ENCODE results near the gene BMPR1B. TPM values are rescaled to one million over a fixed set of nuclear protein-coding genes. Genes with fewer than 3 reads are reported as not detected.

Gene BMPR1B
- total RNA-seq, 1 experiment from 2014 or later, result 0.42 TPM

DNA sequence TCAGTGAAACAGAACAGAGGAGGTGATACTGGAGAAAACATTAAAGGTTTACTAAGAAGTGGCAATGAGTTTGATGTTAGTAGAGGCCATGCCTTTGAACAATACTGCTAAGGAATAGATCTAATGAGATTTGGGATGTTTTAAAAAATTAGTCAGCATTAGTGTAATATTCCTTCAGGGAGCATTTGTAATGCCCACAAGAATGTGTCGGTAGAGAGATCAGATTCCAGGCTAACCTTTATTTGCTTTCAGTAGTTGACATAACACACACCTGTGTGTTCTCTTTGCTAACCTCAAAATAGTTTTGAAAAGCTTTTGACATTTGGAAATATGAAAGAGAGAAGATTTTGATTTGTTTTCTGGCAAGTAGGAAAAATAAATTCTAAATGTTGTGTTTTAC is 328.8 kb downstream of the BMPR1B start:
- Histone ChIP-seq H3K27me3 (ENCODE audit: control insufficient read depth, insufficient read depth, low read length) (no peaks in the 10 kb centered on the region), H3K4me3 (ENCODE audit: insufficient read depth, low read depth, low read length) (no peak overlapping the region), H3K36me3 (replicated peaks; ENCODE audit: control insufficient read depth, insufficient read depth, low read length) (no peaks in the 10 kb centered on the region)
- no peak for DNase-seq

DNA sequence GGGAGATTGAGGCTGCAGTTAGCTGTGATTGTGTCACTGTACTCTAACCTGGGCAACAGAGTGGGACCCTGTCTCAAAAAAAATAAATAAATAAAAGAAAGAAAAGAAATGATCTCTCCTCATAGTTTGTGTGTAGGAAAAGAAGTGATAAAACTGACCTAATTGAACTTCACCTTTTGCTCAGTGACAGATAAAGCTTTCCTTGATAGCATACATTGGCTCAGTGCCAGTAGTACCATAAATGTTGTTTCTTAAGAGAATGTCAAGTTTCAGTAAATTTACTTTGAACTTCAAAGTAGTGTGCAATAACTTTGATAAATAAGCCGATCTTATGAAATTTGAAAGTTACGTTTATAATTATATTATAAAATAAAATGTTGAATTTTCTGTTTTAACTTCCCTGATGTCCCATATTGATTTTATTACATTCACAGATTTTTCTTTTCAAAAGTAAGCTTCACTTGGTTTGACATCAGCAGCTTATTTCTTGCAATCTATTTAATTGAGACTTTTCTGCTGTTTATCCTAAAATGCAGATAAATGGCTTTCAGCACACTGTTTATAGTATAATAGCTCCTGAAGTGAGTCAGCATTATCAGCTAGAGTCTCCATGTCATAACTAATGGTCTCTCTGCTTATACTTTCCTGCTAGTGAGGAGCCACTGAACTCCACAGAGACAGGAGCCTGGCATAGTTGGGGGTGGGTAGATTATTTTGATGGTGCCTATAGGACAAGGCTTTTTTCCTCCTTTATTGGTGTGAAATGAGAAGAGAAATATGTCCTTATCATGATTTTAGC is 330.1 kb downstream of the BMPR1B start:
- no peak overlapping the region for H3K4me3 ChIP-seq (ENCODE audit: insufficient read depth, low read depth, low read length)
- no peak for DNase-seq
- H3K36me3 ChIP-seq (replicated peaks; ENCODE audit: control insufficient read depth, insufficient read depth, low read length), result no peaks in the 10 kb centered on the region
- H3K27me3 ChIP-seq (ENCODE audit: control insufficient read depth, insufficient read depth, low read length), result no peaks in the 10 kb centered on the region

DNA sequence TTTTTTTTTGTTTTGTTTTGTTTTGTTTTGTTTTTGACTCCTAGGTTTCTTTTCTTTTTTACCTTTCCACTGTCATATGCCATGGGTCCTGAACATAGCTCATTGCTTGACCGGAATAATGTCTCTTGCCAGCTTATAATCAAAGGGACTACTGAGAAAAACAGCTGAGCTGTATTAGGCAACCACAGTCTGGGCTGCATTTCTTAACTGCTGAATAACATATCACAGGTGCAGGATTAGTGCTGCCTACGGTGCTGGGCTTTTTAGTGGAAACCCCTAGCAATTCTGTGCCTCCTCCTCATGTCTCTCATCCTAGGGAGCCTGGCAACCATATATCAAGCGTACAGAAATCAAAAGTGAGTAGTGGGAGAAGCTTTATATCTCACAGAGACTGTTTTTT is 333.5 kb downstream of the BMPR1B start:
- Histone ChIP-seq H3K4me3 (ENCODE audit: insufficient read depth, low read depth, low read length) (no peak overlapping the region), H3K27me3 (ENCODE audit: control insufficient read depth, insufficient read depth, low read length) (no peaks in the 10 kb centered on the region), H3K36me3 (replicated peaks; ENCODE audit: control insufficient read depth, insufficient read depth, low read length) (no peaks in the 10 kb centered on the region)
- DNase-seq, result no peak

DNA sequence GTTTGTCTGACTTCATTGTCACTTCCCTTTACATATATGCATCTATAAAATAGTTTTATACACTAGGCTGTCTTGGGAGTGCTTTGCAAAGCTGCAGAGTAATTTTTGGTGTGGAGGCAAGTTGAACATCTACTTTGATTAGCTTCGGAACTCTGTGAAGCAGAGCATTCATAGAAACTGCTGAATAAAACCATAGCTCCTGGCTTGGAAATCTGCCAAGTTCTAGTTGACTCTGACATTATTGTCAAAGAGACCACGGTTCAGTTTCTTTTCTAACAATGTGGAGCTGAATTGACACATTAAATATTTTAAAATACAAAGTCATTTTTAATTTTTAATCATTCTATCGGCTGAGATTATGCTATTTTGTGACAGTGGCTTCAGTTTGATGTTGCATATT is 335.0 kb downstream of the BMPR1B start:
- no peak overlapping the region for H3K4me3 ChIP-seq (ENCODE audit: insufficient read depth, low read depth, low read length)
- H3K27me3 ChIP-seq (ENCODE audit: control insufficient read depth, insufficient read depth, low read length), result no peaks in the 10 kb centered on the region
- H3K36me3 ChIP-seq (replicated peaks; ENCODE audit: control insufficient read depth, insufficient read depth, low read length), result no peaks in the 10 kb centered on the region
- no peak for DNase-seq

DNA sequence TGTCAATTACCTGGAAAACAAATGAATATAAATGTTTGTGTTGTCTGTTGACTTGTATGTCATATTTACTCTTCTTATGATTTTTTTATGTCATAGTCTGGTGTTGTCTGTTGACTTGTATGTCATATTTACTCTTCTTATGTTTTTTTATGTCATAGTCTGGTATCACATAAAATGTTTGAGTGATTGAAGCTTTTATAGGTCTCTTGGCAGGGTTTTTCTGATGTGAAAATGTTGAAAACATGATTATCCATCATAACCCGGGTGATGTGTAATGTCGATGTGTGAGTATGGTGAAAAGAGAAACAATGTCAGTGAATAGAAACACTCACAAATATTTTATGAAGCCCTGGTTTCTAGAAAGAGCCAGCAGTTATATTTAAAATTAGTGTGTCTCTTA is 335.7 kb downstream of the BMPR1B start:
- H3K4me3 ChIP-seq (ENCODE audit: insufficient read depth, low read depth, low read length), result no peak overlapping the region
- H3K27me3 ChIP-seq (ENCODE audit: control insufficient read depth, insufficient read depth, low read length), result no peaks in the 10 kb centered on the region
- H3K36me3 ChIP-seq (replicated peaks; ENCODE audit: control insufficient read depth, insufficient read depth, low read length), result no peaks in the 10 kb centered on the region

DNA sequence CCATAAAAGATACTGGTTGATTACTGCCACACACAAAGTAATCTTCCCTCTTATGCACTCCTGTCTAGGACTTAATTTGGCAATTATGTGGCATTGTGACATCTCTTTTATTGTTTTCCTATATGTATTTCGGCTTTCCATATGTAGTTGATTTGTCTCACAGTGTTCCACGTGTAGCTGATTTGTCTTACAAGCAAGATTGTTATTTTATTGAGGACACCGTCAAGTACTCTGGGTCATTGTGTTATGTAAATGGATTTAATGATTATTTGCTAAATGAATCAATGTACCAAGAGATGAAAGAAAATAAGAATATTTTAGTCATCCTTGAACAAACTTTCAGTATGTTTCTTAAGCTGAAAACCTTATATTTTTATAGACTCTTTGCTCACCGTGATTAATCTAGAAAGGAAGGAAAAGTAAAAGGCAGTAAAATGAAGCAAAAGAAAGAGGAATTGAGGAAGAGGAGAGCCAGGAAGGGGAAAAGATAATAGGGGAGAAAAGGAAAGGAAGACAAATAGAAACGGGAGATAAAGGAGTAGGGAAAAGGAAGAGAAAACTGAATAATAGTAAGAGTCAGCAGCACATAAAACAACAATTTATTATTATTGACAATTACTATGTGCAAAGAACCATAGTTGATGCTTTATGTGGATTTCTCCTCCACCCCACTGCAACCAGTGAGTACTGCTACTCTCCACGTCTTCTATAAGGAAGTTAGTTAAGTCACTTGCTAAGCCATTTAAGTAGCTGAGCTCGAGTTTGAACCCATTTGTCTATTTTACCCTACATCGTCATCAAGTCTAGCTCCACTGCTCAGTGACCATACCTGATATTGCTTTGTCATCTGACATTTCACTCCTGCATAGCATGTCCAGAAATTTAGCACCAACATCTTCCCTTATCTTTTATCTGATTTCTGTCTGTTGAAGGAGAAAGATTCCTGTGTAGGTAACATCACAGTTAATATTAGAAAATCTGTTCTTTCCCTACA is 336.5 kb downstream of the BMPR1B start:
- H3K36me3 ChIP-seq (replicated peaks; ENCODE audit: control insufficient read depth, insufficient read depth, low read length), result no peaks in the 10 kb centered on the region
- H3K27me3 ChIP-seq (ENCODE audit: control insufficient read depth, insufficient read depth, low read length), result no peaks in the 10 kb centered on the region
- no peak for DNase-seq
- no peak overlapping the region for H3K4me3 ChIP-seq (ENCODE audit: insufficient read depth, low read depth, low read length)

More for the DNA sequence above, 335.7 kb downstream of the BMPR1B start:
- no peak for DNase-seq

DNA sequence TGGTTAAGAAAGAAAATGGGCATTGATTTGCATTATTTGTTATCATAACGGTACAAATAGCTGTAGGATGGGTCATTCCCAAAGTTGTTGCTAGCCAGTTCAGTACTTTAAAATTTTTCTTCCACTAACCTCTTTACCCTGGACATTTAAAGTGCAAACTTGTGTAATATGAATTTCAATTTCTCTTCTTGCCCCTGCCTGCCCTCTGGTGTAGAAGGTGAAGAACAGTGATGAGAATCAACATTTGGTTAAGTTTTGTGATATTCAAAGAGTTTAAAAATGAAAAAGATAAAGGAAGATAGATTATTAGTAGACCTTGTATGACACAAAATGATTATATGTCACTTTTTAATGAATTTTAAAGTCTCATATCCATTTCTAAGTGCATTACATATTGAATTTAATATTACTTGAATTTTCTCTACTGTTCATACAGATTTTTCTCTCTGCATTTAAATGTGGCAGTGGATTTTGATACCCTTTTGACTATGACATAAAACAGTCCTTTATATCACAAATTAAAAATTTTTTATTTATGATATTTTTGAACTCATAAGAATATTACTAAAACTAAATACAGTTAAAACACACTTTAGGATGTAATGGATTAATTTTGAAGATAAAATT is 337.7 kb downstream of the BMPR1B start:
- no peak for DNase-seq

DNA sequence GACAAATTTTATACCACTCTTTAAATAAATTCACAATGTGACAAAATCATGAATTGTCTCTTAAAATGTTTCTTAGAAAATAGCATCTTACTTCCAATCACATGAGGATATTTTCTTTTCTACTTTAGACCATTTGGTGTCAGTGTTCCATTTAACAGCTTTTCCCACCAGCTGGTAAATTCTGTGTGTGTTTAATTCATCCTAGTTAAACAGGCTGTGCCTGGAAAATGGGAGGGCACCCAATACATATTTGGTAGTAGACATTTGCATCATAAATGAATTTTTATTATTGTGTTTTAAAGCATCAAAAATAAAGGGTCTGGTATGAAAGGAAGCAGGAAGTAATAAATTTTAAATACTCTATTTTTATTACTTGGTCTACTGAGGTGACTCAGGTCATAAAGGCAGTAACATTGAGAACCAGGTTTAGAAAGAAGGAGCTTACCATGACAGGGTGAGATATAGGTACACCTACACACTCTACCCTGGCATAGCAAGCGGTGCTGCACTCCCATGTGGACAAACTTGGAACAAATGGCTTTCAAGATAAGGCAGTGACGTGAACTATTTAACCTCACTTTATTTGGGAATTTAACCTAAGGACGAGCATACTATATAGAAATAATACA is 344.5 kb downstream of the BMPR1B start:
- H3K36me3 ChIP-seq (replicated peaks; ENCODE audit: control insufficient read depth, insufficient read depth, low read length), result no peaks in the 10 kb centered on the region

More for the DNA sequence above, 337.7 kb downstream of the BMPR1B start:
- Histone ChIP-seq H3K27me3 (ENCODE audit: control insufficient read depth, insufficient read depth, low read length) (no peaks in the 10 kb centered on the region), H3K4me3 (ENCODE audit: insufficient read depth, low read depth, low read length) (no peak overlapping the region), H3K36me3 (replicated peaks; ENCODE audit: control insufficient read depth, insufficient read depth, low read length) (no peaks in the 10 kb centered on the region)

DNA sequence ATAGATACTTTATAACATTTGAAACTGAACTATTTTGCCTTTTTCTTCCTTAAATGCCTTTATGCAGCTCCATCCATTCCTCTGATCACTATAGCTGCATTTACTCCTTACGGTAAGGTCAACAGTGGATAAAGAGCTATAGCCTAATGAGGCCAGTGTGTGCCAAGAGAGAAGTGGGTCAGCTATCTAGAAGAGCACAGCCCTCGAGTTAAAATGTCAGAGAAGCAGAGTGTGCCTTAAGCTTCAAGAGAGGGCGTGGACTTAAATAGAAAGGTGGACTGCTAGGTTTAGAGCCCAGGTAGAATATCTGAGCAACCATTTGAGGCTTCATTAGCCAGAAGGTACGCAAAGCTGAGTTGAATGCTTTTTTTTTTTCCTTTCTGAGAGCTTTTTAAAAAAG is 347.4 kb downstream of the BMPR1B start:
- H3K36me3 ChIP-seq (replicated peaks; ENCODE audit: control insufficient read depth, insufficient read depth, low read length), result no peaks in the 10 kb centered on the region
- H3K27me3 ChIP-seq (ENCODE audit: control insufficient read depth, insufficient read depth, low read length), result no peaks in the 10 kb centered on the region; the same call in 1 of the 2 replicates
- no peak overlapping the region for H3K4me3 ChIP-seq (ENCODE audit: insufficient read depth, low read depth, low read length)
- no peak for DNase-seq

More for the DNA sequence above, 344.5 kb downstream of the BMPR1B start:
- no peaks in the 10 kb centered on the region; the same call in 1 of the 2 replicates for H3K27me3 ChIP-seq (ENCODE audit: control insufficient read depth, insufficient read depth, low read length)
- DNase-seq, result no peak
- no peak overlapping the region for H3K4me3 ChIP-seq (ENCODE audit: insufficient read depth, low read depth, low read length)

DNA sequence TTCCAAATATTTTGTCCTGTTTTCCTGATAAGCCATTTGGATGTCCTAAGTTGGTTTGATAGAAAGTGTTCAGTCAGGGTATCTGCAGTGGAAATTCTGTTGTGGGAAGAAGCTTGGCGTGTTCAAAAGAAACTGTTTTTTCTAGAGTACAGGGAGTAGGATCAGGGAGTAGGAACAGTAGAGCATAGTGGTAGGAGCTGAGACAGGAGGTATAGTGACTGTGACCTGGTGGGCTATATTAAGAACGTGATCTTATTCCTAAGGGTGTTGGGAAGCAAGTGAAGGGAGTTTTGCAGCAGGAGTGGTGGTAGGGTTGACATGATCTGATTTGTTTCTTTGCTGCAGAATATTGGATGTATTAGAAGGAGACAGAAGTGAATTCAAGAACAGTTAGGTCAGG is 348.2 kb downstream of the BMPR1B start:
- no peak for DNase-seq
- H3K36me3 ChIP-seq (replicated peaks; ENCODE audit: control insufficient read depth, insufficient read depth, low read length), result no peaks in the 10 kb centered on the region
- H3K27me3 ChIP-seq (ENCODE audit: control insufficient read depth, insufficient read depth, low read length), result no peaks in the 10 kb centered on the region; the same call in 1 of the 2 replicates
- H3K4me3 ChIP-seq (ENCODE audit: insufficient read depth, low read depth, low read length), result no peak overlapping the region

DNA sequence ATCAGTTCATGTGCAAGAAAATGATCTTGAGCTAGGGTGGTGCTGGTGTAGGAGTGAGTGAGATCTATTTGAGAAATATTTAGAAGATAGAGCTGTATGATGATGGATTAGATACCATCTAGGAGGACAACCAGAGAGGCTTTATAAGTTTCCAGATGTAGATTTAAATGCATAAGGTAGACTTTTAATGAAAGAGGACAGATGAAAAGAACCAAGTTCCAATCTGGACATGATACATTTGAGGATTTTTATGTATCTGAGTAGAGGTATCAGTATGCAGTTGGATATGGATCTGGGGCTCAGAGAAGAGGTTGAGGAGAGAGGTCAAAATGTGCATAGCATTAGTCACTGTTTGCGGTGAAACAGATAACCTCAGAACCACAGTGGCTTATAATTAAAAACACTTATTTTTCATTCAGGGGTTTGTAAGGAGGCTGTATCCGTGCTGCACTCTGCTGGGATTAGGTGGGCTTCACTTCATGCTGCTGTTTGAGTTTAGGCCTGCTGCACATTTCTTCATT is 348.7 kb downstream of the BMPR1B start:
- no peaks in the 10 kb centered on the region; the same call in 1 of the 2 replicates for H3K27me3 ChIP-seq (ENCODE audit: control insufficient read depth, insufficient read depth, low read length)
- DNase-seq, result no peak
- no peaks in the 10 kb centered on the region for H3K36me3 ChIP-seq (replicated peaks; ENCODE audit: control insufficient read depth, insufficient read depth, low read length)
- H3K4me3 ChIP-seq (ENCODE audit: insufficient read depth, low read depth, low read length), result no peak overlapping the region

DNA sequence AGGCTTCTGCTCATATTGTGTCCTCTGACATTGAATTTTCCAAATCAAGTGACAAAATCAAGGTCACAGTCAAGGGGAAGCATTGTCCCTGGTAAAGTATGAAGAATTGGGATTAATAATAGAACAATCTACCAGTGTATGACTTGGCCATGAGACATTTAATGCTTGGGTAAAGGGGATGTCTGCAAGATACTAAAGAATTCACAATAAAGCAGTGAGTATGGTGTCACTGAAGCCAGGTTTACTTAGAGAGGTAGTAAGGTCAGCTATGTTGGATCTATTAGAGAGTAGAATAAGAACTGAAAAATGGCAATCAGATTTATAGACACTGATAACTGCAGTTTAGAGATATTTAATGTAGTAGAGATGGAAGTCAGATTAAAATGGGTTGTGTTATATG is 349.2 kb downstream of the BMPR1B start:
- H3K27me3 ChIP-seq (ENCODE audit: control insufficient read depth, insufficient read depth, low read length), result no peaks in the 10 kb centered on the region; the same call in 1 of the 2 replicates
- DNase-seq, result no peak

DNA sequence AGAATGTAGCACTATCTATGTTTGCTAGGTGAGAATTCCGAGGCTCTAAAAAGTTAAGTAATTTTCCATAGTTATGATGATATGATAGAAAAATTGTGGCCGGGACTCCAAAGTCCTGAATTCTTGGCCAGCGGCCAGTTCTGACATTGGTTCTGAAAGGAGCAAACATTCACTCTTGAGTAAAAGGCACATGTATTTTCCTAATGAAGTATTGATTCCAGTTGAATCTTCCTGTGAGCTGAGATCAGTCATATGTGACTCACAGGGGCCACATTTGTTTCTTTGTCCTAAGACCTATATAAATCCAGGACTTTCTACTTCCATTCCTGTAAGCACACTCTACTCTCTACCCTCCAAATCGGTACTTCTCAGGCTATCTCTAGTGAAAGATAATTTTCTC is 349.9 kb downstream of the BMPR1B start:
- Histone ChIP-seq H3K4me3 (ENCODE audit: insufficient read depth, low read depth, low read length) (no peak overlapping the region), H3K36me3 (replicated peaks; ENCODE audit: control insufficient read depth, insufficient read depth, low read length) (no peaks in the 10 kb centered on the region), H3K27me3 (ENCODE audit: control insufficient read depth, insufficient read depth, low read length) (no peaks in the 10 kb centered on the region; the same call in 1 of the 2 replicates)
- no peak for DNase-seq

More for the DNA sequence above, 349.2 kb downstream of the BMPR1B start:
- H3K36me3 ChIP-seq (replicated peaks; ENCODE audit: control insufficient read depth, insufficient read depth, low read length), result no peaks in the 10 kb centered on the region
- no peak overlapping the region for H3K4me3 ChIP-seq (ENCODE audit: insufficient read depth, low read depth, low read length)
